Mucosa of descending colon (tissue), 3 donors: Measurements from ENCODE around the gene SERINC5. TPM values are rescaled to one million over a fixed set of nuclear protein-coding genes. Genes with fewer than 3 reads are reported as not detected.
"Not testable (repeated sequence)": the region's sequence is repeated elsewhere in the genome, so short reads cannot be mapped to it uniquely, and the experiment has no call there.

ENCODE experiments used
- ATAC-seq: fragments of 200-7000 bp; cut with Tn5 transposase; one replicate; pipeline ENCODE4 v1.9.1; 2020; ENCODE audit warnings: mild to moderate bottlenecking, moderate library complexity
- DNase-seq, 3 donors: peaks; one replicate each; pipeline ENCODE4 v3.0.0-alpha.2; 2020
- H3K36me3 ChIP-seq: fragments of 200-600 bp; one replicate; pipeline ENCODE4 v1.8.0; 2021; ENCODE audit warnings: low read depth, mild to moderate bottlenecking
- H3K4me1 ChIP-seq: fragments of 200-600 bp; one replicate; pipeline ENCODE4 v1.8.0; 2021; ENCODE audit warnings: low read depth, mild to moderate bottlenecking
- H3K4me3 ChIP-seq: fragments of 200-600 bp; one replicate; pipeline ENCODE4 v1.8.0; 2021; ENCODE audit warnings: mild to moderate bottlenecking
- H3K9me3 ChIP-seq: fragments of 200-600 bp; one replicate; pipeline ENCODE4 v1.8.0; 2021; ENCODE audit warnings: mild to moderate bottlenecking
- intact Hi-C, 2 donors: fragments of 100-400 bp; cut with DNase I in 1 of 2; cut with micrococcal nuclease in 1 of 2; formaldehyde crosslinking; loops; one replicate each; pipeline versions ENCODE4 v1.11.0 to v1.11.1; 2022; cut with DNase I, micrococcal nuclease
- total RNA-seq, 3 donors: library from RNA; stranded (reverse); fragmentation: NEBNext Ultra II Directional in 2 of 3; extraction: Animal tissue kit (Norgen Biotek cat#: 25700) in 2 of 3; gene quantifications; one replicate each; pipeline versions ENCODE4 v1.2.1 to v1.2.4, GENCODE V29; 2021 to 2023
- TF ChIP-seq, protein P1 (sequence below): fragments of 200-600 bp; IDR thresholded peaks from one replicate; pipeline ENCODE4 v1.8.0; 2022; ENCODE audit warnings: antibody characterized with exemption, mild to moderate bottlenecking
- donor health status: DM: no; HTN: no; CAD: no; lungs with moderate emphysema.
- donor health status: DM: no; HTN: no; CAD: no.
- donor health status: DM: no; HTN: yes; CAD: no.

The SERINC5 gene
- total RNA-seq, 3 donors from 2014 or later, result 66.6 to 153 (median 126) TPM

GRCh38 chr5:80116465-80116864, 139.4 kb downstream of the SERINC5 start:
- no peaks in the 10 kb centered on the region for H3K9me3 ChIP-seq
- no peaks in the 10 kb centered on the region for H3K36me3 ChIP-seq
- TF ChIP-seq, protein P1, sequence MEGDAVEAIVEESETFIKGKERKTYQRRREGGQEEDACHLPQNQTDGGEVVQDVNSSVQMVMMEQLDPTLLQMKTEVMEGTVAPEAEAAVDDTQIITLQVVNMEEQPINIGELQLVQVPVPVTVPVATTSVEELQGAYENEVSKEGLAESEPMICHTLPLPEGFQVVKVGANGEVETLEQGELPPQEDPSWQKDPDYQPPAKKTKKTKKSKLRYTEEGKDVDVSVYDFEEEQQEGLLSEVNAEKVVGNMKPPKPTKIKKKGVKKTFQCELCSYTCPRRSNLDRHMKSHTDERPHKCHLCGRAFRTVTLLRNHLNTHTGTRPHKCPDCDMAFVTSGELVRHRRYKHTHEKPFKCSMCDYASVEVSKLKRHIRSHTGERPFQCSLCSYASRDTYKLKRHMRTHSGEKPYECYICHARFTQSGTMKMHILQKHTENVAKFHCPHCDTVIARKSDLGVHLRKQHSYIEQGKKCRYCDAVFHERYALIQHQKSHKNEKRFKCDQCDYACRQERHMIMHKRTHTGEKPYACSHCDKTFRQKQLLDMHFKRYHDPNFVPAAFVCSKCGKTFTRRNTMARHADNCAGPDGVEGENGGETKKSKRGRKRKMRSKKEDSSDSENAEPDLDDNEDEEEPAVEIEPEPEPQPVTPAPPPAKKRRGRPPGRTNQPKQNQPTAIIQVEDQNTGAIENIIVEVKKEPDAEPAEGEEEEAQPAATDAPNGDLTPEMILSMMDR, result no peak
- H3K4me3 ChIP-seq, result no peak overlapping the region
- DNase-seq (no peak), ATAC-seq (no peak)
- intact Hi-C loops, result no loop called here
- H3K4me1 ChIP-seq, result no peaks in the 10 kb centered on the region

DNA sequence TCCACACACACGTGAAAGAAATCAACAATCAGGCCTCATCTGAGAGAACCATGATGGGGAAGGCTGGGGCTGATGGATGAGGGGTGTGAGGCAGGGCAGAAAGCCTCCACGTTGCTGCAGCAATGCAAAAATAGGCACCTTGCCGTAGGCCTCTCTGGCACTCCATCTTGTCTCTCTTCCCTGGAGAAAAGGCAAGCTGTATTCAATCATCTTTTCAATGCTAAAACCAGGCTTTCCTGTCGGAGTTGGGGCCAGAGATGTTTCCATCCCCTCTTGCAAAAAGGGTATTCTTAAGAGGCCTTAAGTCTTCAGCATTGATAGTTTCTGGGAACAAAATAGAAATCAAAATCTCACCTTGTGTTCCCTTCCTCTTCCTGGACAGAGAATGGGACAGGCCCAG, 139.8 kb downstream of the SERINC5 start:
- intact Hi-C loops, result no loop called here
- no peak overlapping the region for H3K4me3 ChIP-seq
- ATAC-seq (no peak), DNase-seq (no peak)
- TF ChIP-seq, protein P1, result no peak
- H3K4me1 ChIP-seq, result no peaks in the 10 kb centered on the region
- no peaks in the 10 kb centered on the region for H3K36me3 ChIP-seq
- H3K9me3 ChIP-seq, result no peaks in the 10 kb centered on the region

GRCh38 chr5:80114860-80115259, 141.0 kb downstream of the SERINC5 start:
- Histone ChIP-seq H3K36me3 (no peaks in the 10 kb centered on the region), H3K9me3 (no peaks in the 10 kb centered on the region), H3K4me1 (no peaks in the 10 kb centered on the region), H3K4me3 (no peak overlapping the region)
- TF ChIP-seq, protein P1, result no peak
- DNase-seq (peak; percentile 60 to 94 (median 82)), ATAC-seq (peak; percentile 92)
- intact Hi-C loops, result no loop called here

DNA sequence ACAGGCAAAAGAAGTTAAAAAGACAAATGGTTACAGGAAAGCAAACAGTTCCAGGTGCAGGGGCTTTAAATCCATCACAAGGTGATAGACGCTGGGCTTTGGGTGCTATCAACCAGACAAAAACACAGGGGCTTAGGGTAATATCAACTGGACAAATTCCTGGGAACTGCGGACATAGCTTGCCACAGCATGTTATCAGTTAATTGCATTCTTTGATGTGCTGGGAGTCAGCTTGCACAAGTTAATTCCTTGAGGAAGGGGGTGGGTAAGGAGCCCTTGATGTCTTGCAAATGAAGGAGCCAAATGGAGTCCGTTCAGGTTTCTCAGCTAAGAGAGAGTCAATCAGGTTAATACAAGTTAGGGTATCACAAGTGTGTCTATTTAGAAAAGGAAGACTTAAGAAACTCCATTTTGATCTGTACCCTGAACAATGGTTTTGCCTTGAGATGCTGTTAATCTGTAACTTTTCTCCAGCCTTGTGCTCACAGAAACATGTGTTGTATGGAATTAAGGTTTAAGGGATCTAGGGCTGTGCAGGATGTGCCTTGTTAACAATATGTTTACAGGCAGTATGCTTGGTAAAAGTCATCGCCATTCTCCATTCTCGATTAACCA, 144.4 kb downstream of the SERINC5 start:
- DNase-seq, H3K4me1 ChIP-seq, ATAC-seq: not testable (repeated sequence)

DNA sequence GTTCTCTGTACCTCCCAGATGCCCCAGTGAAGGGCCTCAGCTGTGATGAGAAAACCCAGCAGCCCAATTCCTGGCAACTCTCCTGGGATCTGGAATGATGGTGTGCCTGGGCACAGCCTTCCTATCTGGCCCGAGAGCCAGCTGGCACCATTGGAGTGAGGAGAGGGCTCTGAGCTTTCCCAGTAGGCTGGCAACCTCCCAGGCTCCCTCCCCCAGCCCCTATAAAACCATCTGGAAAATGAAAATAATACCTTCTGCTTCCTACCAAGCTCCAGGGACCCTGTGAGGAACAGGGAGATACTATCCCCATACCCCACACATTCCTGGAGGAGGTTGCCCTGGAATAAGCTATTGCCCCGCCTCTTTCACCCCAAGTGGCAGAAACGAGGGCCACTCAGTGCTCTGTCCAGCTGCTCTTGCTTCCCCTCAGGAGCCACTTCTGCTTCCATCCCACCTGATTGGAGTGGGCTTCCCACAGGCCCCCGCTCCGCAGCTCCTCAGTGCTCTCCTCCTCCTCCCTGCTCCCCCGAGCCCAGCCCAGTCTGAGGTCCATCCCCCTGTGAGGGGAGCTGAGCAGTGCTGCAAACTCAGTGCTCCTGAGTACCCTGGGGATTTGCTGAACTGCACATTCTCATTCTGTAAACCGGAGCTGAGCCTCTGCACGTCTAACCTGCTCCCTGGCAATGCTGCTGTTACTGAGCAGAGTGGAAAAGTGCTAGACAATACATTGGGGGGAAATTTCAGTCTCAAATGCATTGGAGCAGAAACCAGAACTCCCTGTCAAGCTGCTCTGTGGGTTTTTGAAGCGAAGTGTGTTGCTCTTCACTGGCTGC, 146.0 kb downstream of the SERINC5 start:
- no peaks in the 10 kb centered on the region for H3K36me3 ChIP-seq
- no peaks in the 10 kb centered on the region for H3K4me1 ChIP-seq
- TF ChIP-seq, protein P1, result no peak
- ATAC-seq (no peak), DNase-seq (no peak)
- intact Hi-C loops, result no loop called here
- H3K4me3 ChIP-seq, result no peak overlapping the region
- H3K9me3 ChIP-seq, result no peaks in the 10 kb centered on the region

More for the DNA sequence above, 144.4 kb downstream of the SERINC5 start:
- H3K36me3 ChIP-seq, H3K4me3 ChIP-seq, H3K9me3 ChIP-seq, intact Hi-C loops: not testable (repeated sequence)

- Histone ChIP-seq H3K4me1 (no peaks in the 10 kb centered on the region), H3K9me3 (no peaks in the 10 kb centered on the region), H3K4me3 (no peak overlapping the region), H3K36me3 (no peaks in the 10 kb centered on the region)
- no peak for DNase-seq
- intact Hi-C loops, result no loop called here
- TF ChIP-seq, protein P1, result no peak
- no peak for ATAC-seq
Measured at GRCh38 chr5:80106916-80107315, 148.9 kb downstream of the SERINC5 start.
